HG03139 (cell line): Measurements from ENCODE around the gene ASCC3.

Experiments
- ATAC-seq: cut with Tn5 transposase; IDR thresholded peaks from one replicate; pipeline ENCODE4 v1.9.1; 2021; ENCODE audit not compliant: unreplicated experiment

Gene ASCC3

GRCh38 chr6:100599088-100599770, 281.9 kb downstream of the ASCC3 start:
- no peak for ATAC-seq

- ATAC-seq, result no peak
Measured at GRCh38 chr6:100595456-100595855, 285.7 kb downstream of the ASCC3 start.

- ATAC-seq, result no peak
Measured at GRCh38 chr6:100593522-100593921, 287.6 kb downstream of the ASCC3 start.

GRCh38 chr6:100592929-100593328, 288.2 kb downstream of the ASCC3 start:
- ATAC-seq, result no peak

GRCh38 chr6:100577425-100577824, 303.7 kb downstream of the ASCC3 start:
- no peak for ATAC-seq

GRCh38 chr6:100575921-100576320, 305.2 kb downstream of the ASCC3 start:
- no peak for ATAC-seq

GRCh38 chr6:100574836-100575235, 306.3 kb downstream of the ASCC3 start:
- ATAC-seq, result no peak

- no peak for ATAC-seq
Measured at GRCh38 chr6:100573166-100573565, 308.0 kb downstream of the ASCC3 start.

GRCh38 chr6:100568255-100568654, 312.9 kb downstream of the ASCC3 start:
- no peak for ATAC-seq

- ATAC-seq, result no peak
Measured at GRCh38 chr6:100566563-100566962, 314.6 kb downstream of the ASCC3 start.

- ATAC-seq, result no peak
Measured at GRCh38 chr6:100565439-100566104, 315.6 kb downstream of the ASCC3 start.

GRCh38 chr6:100559859-100560258, 321.3 kb downstream of the ASCC3 start:
- ATAC-seq, result no peak

- no peak for ATAC-seq
Measured at GRCh38 chr6:100554228-100554627, 326.9 kb downstream of the ASCC3 start.

GRCh38 chr6:100553243-100553642, 327.9 kb downstream of the ASCC3 start:
- ATAC-seq, result no peak

GRCh38 chr6:100549406-100550167, 331.5 kb downstream of the ASCC3 start:
- no peak for ATAC-seq

- no peak for ATAC-seq
Measured at GRCh38 chr6:100538086-100538485, 343.0 kb downstream of the ASCC3 start.

GRCh38 chr6:100518588-100518987, 362.5 kb downstream of the ASCC3 start:
- ATAC-seq, result no peak

- ATAC-seq, result no peak
Measured at GRCh38 chr6:100517633-100518032, 363.5 kb downstream of the ASCC3 start.

GRCh38 chr6:100517106-100517505, 364.0 kb downstream of the ASCC3 start:
- ATAC-seq, result no peak

- no peak for ATAC-seq
Measured at GRCh38 chr6:100514660-100515059, 366.5 kb downstream of the ASCC3 start.

- no peak for ATAC-seq
Measured at GRCh38 chr6:100512203-100512862, 368.8 kb downstream of the ASCC3 start.
